HEK293 (cell line): ENCODE measurements around the gene RBBP8NL.

Source experiments
- CTCF ChIA-PET: fragments of 350-600 bp; formaldehyde crosslinking; extraction: SDS; loops from one replicate; lab custom pipeline; 2021; ENCODE audit warnings: antibody characterized with exemption; lab: Yijun Ruan, JAX
- POLR2A ChIA-PET: fragments of 300-600 bp; formaldehyde crosslinking; extraction: SDS; loops from one replicate; lab custom pipeline; 2020; ENCODE audit warnings: antibody characterized with exemption, inconsistent platforms; lab: Yijun Ruan, JAX
- H3K27ac ChIP-seq: fragments of 200-500 bp; sonication (Bioruptor generic); 2 replicates; pipeline ENCODE4 v1.5.1; 2014; ENCODE audit warnings: low read depth, low read length, control low read depth, inconsistent platforms; ENCODE audit errors: extremely low read depth
- H3K36me3 ChIP-seq, 2 experiments: fragments of 200-500 bp in 1 of 2; sonication (Bioruptor generic) in 1 of 2; 1 replicate in 1 of 2; 2 replicates in 1 of 2; pipeline ENCODE4 v1.5.1; 2014 to 2017; ENCODE audit warnings: inconsistent platforms in 2 of 2, low read length in 2 of 2; ENCODE audit not compliant: control insufficient read depth in 2 of 2, insufficient read depth in 1 of 2
- H3K4me1 ChIP-seq: fragments of 200-500 bp; sonication (Bioruptor generic); 2 replicates; pipeline ENCODE4 v1.5.1; 2014; ENCODE audit warnings: mild to moderate bottlenecking, low read length, inconsistent platforms; ENCODE audit not compliant: control insufficient read depth, insufficient read depth
- H3K4me3 ChIP-seq: 2 replicates; pipeline ENCODE4 v1.5.1; 2011; ENCODE audit warnings: low read depth, mild to moderate bottlenecking, control low read depth, low read length, moderate library complexity
- H3K9me3 ChIP-seq: fragments of 200-500 bp; sonication (Bioruptor generic); 2 replicates; pipeline ENCODE4 v1.5.1; 2014; ENCODE audit warnings: low read depth, low read length, inconsistent platforms; ENCODE audit not compliant: control insufficient read depth, insufficient read depth
- BCL11A ChIP-seq: fragments of 450-650 bp; formaldehyde crosslinking; IDR thresholded peaks from 2 replicates; pipeline ENCODE4 v1.5.1; 2016; ENCODE audit warnings: low read depth, missing biosample characterization, missing genetic modification characterization
- FEZF1 ChIP-seq: fragments of 450-650 bp; formaldehyde crosslinking; IDR thresholded peaks from 2 replicates; pipeline ENCODE4 v1.5.1; 2016; ENCODE audit warnings: missing biosample characterization, missing genetic modification characterization
- HIC1 ChIP-seq: fragments of 450-650 bp; formaldehyde crosslinking; IDR thresholded peaks from 2 replicates; pipeline ENCODE4 v1.5.1; 2016; ENCODE audit warnings: missing biosample characterization, missing genetic modification characterization
- OSR2 ChIP-seq: fragments of 450-650 bp; formaldehyde crosslinking; IDR thresholded peaks from 2 replicates; pipeline ENCODE4 v1.5.1; 2016; ENCODE audit warnings: missing biosample characterization, missing genetic modification characterization
- OVOL3 ChIP-seq: fragments of 450-650 bp; formaldehyde crosslinking; IDR thresholded peaks from 2 replicates; pipeline ENCODE4 v1.5.1; 2016; ENCODE audit warnings: missing biosample characterization, missing genetic modification characterization
- PATZ1 ChIP-seq: fragments of 450-650 bp; formaldehyde crosslinking; IDR thresholded peaks from 2 replicates; pipeline ENCODE4 v1.5.1; 2016; ENCODE audit warnings: missing biosample characterization, missing genetic modification characterization
- PBX3 ChIP-seq: sonication (generic); formaldehyde crosslinking; IDR thresholded peaks from 2 replicates; pipeline ENCODE4 v1.8.1; 2022; ENCODE audit warnings: mild to moderate bottlenecking, moderate library complexity, missing genetic modification reagents
- PRDM10 ChIP-seq: fragments of 450-650 bp; formaldehyde crosslinking; IDR thresholded peaks from 2 replicates; pipeline ENCODE4 v1.5.1; 2016; ENCODE audit warnings: missing biosample characterization, missing genetic modification characterization
- ZBTB20 ChIP-seq: fragments of 450-650 bp; formaldehyde crosslinking; IDR thresholded peaks from 2 replicates; pipeline ENCODE4 v1.5.1; 2016; ENCODE audit warnings: missing biosample characterization, missing genetic modification characterization
- ZBTB49 ChIP-seq: fragments of 450-650 bp; formaldehyde crosslinking; IDR thresholded peaks from 2 replicates; pipeline ENCODE4 v1.5.1; 2016; ENCODE audit warnings: missing biosample characterization, missing genetic modification characterization, low read depth
- ZNF146 ChIP-seq: fragments of 450-650 bp; formaldehyde crosslinking; IDR thresholded peaks from 2 replicates; pipeline ENCODE4 v1.5.1; 2016; ENCODE audit warnings: missing biosample characterization, missing genetic modification characterization
- ZNF223 ChIP-seq: fragments of 450-650 bp; formaldehyde crosslinking; IDR thresholded peaks from 2 replicates; pipeline ENCODE4 v1.5.1; 2016; ENCODE audit warnings: missing biosample characterization, missing genetic modification characterization
- ZNF362 ChIP-seq: fragments of 450-650 bp; formaldehyde crosslinking; IDR thresholded peaks from 2 replicates; pipeline ENCODE4 v1.5.1; 2016; ENCODE audit warnings: missing biosample characterization, missing genetic modification characterization
- ZNF391 ChIP-seq: fragments of 450-650 bp; formaldehyde crosslinking; IDR thresholded peaks from 2 replicates; pipeline ENCODE4 v1.5.1; 2016; ENCODE audit warnings: low read depth, missing biosample characterization, missing genetic modification characterization, borderline replicate concordance
- ZNF426 ChIP-seq: fragments of 450-650 bp; formaldehyde crosslinking; IDR thresholded peaks from 2 replicates; pipeline ENCODE4 v1.5.1; 2017; ENCODE audit warnings: missing biosample characterization, missing genetic modification characterization, mild to moderate bottlenecking, inconsistent platforms, moderate library complexity
- ZNF473 ChIP-seq: fragments of 450-650 bp; formaldehyde crosslinking; IDR thresholded peaks from 2 replicates; pipeline ENCODE4 v1.5.1; 2017; ENCODE audit warnings: missing biosample characterization, missing genetic modification characterization
- ZNF544 ChIP-seq: fragments of 450-650 bp; formaldehyde crosslinking; IDR thresholded peaks from 2 replicates; pipeline ENCODE4 v1.5.0; 2017; ENCODE audit warnings: missing biosample characterization, missing genetic modification characterization
- ZNF600 ChIP-seq: fragments of 450-650 bp; formaldehyde crosslinking; IDR thresholded peaks from 2 replicates; pipeline ENCODE4 v1.5.1; 2016; ENCODE audit warnings: missing biosample characterization, missing genetic modification characterization
- ZNF629 ChIP-seq: fragments of 450-650 bp; formaldehyde crosslinking; IDR thresholded peaks from 2 replicates; pipeline ENCODE4 v1.5.1; 2017; ENCODE audit warnings: missing biosample characterization, missing genetic modification characterization
- ZNF701 ChIP-seq: fragments of 450-650 bp; formaldehyde crosslinking; IDR thresholded peaks from 2 replicates; pipeline ENCODE4 v1.5.1; 2016; ENCODE audit warnings: missing biosample characterization, missing genetic modification characterization
- ZNF791 ChIP-seq: fragments of 450-650 bp; formaldehyde crosslinking; IDR thresholded peaks from 2 replicates; pipeline ENCODE4 v1.5.1; 2016; ENCODE audit warnings: missing biosample characterization, missing genetic modification characterization

Gene RBBP8NL

GRCh38 chr20:62476056-62476838 lies 48.9 kb upstream of the RBBP8NL start (continued):
- TF ChIP-seq HIC1 (no peak), PRDM10 (no peak), ZNF600 (tag by site-specific recombination) (no peak), ZNF791 (tag by site-specific recombination) (no peak), PATZ1 (no peak), OVOL3 (tag by site-specific recombination) (no peak), ZBTB49 (no peak), OSR2 (tag by site-specific recombination) (no peak), ZNF362 (tag by site-specific recombination) (no peak), ZNF391 (tag by site-specific recombination) (no peak)

GRCh38 chr20:62475772-62476055 lies 48.4 kb upstream of the RBBP8NL start, which contains the start of gene GATA5:
TSS of gene GATA5 (minus strand) at chr20:62475995. CDS start at chr20:62475521, 474 bp downstream.
- Histone ChIP-seq H3K36me3 (no peaks in the 10 kb centered on the region), H3K4me3 (peak within 1 kb of the TSS; percentile 28), H3K9me3 (no peaks in the 10 kb centered on the region), H3K27ac (no peak within 1 kb of the TSS), H3K4me1 (no peaks in the 10 kb centered on the region)
- ChIA-PET CTCF (interaction anchor here (1.1 kb wide), 1 partner anchor 20 kb away, joined by 4 read pairs; no protein-coding TSS in a partner anchor), POLR2A (no interaction called here)
- TF ChIP-seq ZNF701 (tag by site-specific recombination) (no peak), ZNF426 (no peak), FEZF1 (tag by site-specific recombination) (no peak), BCL11A (tag by site-specific recombination) (no peak), ZBTB20 (tag by site-specific recombination) (no peak), ZNF223 (no peak), ZNF629 (no peak), ZNF544 (tag by site-specific recombination) (no peak), ZNF473 (tag by site-specific recombination) (no peak), PATZ1 (no peak), ZNF146 (no peak), PBX3 (CRISPR knock-in tag) (no peak)
